A673 (cell line): ENCODE results near the gene SCTR. TPM values are rescaled to one million over a fixed set of nuclear protein-coding genes. Genes with fewer than 3 reads are reported as not detected.

Experiments used
- BruUV-seq: library from RNA; stranded (reverse); fragments of 400-500 nt; replicated peaks from 2 replicates; lab custom pipeline; 2021; lab: Mats Ljungman, UMichigan
- CTCF ChIA-PET: fragments of 300-600 bp; sonication (Branson Sonifier 250); formaldehyde crosslinking; loops from one replicate; lab custom pipeline; 2022; ENCODE audit warnings: antibody characterized with exemption; lab: Charles Lee
- POLR2A ChIA-PET: fragments of 300-600 bp; sonication (Branson Sonifier 250); formaldehyde crosslinking; loops from one replicate; lab custom pipeline; 2022; ENCODE audit warnings: antibody characterized with exemption; ENCODE audit not compliant: low non-redundant PET; lab: Charles Lee
- DNase-seq: peaks from one replicate; pipeline ENCODE4 v3.0.0-alpha.2; 2015; ENCODE audit warnings: low spot score
- H3K27ac ChIP-seq: fragments of 200-600 bp; sonication (generic); 2 replicates; pipeline ENCODE4 v1.5.1; 2016; ENCODE audit warnings: mixed run types, low read depth, mild to moderate bottlenecking, mixed read lengths, antibody characterized with exemption, low read length; ENCODE audit not compliant: poor library complexity, severe bottlenecking
- H3K27me3 ChIP-seq: fragments of 200-600 bp; sonication (generic); replicated peaks from 2 replicates; pipeline ENCODE4 v1.6.1; 2017; ENCODE audit warnings: mixed run types, low read depth, mild to moderate bottlenecking, mixed read lengths, antibody characterized with exemption, low read length; ENCODE audit not compliant: insufficient read depth, poor library complexity
- H3K36me3 ChIP-seq: fragments of 200-600 bp; sonication (generic); 2 replicates; pipeline ENCODE4 v1.6.1; 2016; ENCODE audit warnings: mixed run types, mild to moderate bottlenecking, mixed read lengths, antibody characterized with exemption, low read length; ENCODE audit not compliant: insufficient read depth, poor library complexity, severe bottlenecking
- H3K4me1 ChIP-seq: fragments of 200-600 bp; sonication (generic); 2 replicates; pipeline ENCODE4 v1.6.1; 2017; ENCODE audit warnings: mixed run types, mild to moderate bottlenecking, mixed read lengths, antibody characterized with exemption, low read length; ENCODE audit not compliant: insufficient read depth, poor library complexity, severe bottlenecking
- H3K4me3 ChIP-seq: fragments of 200-600 bp; sonication (generic); 2 replicates; pipeline ENCODE4 v1.5.1; 2016; ENCODE audit warnings: low read depth, mixed run types, mild to moderate bottlenecking, mixed read lengths, low read length; ENCODE audit not compliant: poor library complexity, severe bottlenecking
- H3K9me3 ChIP-seq: fragments of 200-600 bp; sonication (generic); 2 replicates; pipeline ENCODE4 v1.6.1; 2016; ENCODE audit warnings: mixed run types, low read depth, mild to moderate bottlenecking, mixed read lengths, antibody characterized with exemption, low read length; ENCODE audit not compliant: poor library complexity, severe bottlenecking
- CTCF ChIP-seq: fragments of 300-800, 200-600 bp; sonication (generic); conservative IDR thresholded peaks from 2 replicates; pipeline ENCODE4 v1.5.1; 2017; ENCODE audit warnings: low read depth, mild to moderate bottlenecking, antibody characterized with exemption, low read length, moderate library complexity, mixed read lengths
- EZH2 ChIP-seq: fragments of 200-600 bp; sonication (generic); IDR thresholded peaks from 2 replicates; pipeline ENCODE4 v1.6.1; 2017; ENCODE audit warnings: borderline replicate concordance, low read depth, mild to moderate bottlenecking, mixed read lengths, antibody characterized with exemption, low read length; ENCODE audit not compliant: poor library complexity, severe bottlenecking
- intact Hi-C: fragments of 100-400 bp; cut with micrococcal nuclease; formaldehyde crosslinking; loops from one replicate; pipeline ENCODE4 v1.10.0; 2022; ENCODE audit not compliant: unreplicated experiment
- total RNA-seq: library from RNA; stranded (reverse); gene quantifications from 2 replicates; pipeline ENCODE4 v1.2.3, GENCODE V29; 2021

SCTR gene
- total RNA-seq, 1 experiment from 2014 or later, result not detected

- no peak for DNase-seq
- TF ChIP-seq EZH2 (no peak), CTCF (no peak)
- intact Hi-C loops, result no loop called here
- H3K4me3 ChIP-seq, result no peak overlapping the region
- no TSS peak for BruUV-seq
- no peaks in the 10 kb centered on the region for H3K4me1 ChIP-seq
- no peaks in the 10 kb centered on the region for H3K27me3 ChIP-seq
- no peaks in the 10 kb centered on the region for H3K36me3 ChIP-seq
- H3K27ac ChIP-seq, result no peak overlapping the region
- ChIA-PET CTCF (no interaction called here), POLR2A (no interaction called here)
- H3K9me3 ChIP-seq, result no peaks in the 10 kb centered on the region
Observed at GRCh38 chr2:119466373-119466772, 57.9 kb downstream of the SCTR start.

- TF ChIP-seq CTCF, result no peak
- TF ChIP-seq EZH2, result no peak
- Histone ChIP-seq H3K9me3 (no peaks in the 10 kb centered on the region), H3K27me3 (no peaks in the 10 kb centered on the region), H3K4me1 (no peaks in the 10 kb centered on the region), H3K27ac (no peak overlapping the region), H3K4me3 (no peak overlapping the region), H3K36me3 (no peaks in the 10 kb centered on the region)
- intact Hi-C loops, result no loop called here
- DNase-seq, result no peak
- POLR2A ChIA-PET, result no interaction called here
- CTCF ChIA-PET, result no interaction called here
- no TSS peak for BruUV-seq
Observed at GRCh38 chr2:119465687-119466086, 58.6 kb downstream of the SCTR start.

GRCh38 chr2:119464981-119465380, 59.3 kb downstream of the SCTR start:
- Histone ChIP-seq H3K27me3 (no peaks in the 10 kb centered on the region), H3K4me3 (no peak overlapping the region), H3K4me1 (peaks cover 2% of the 10 kb centered on the region), H3K9me3 (no peaks in the 10 kb centered on the region), H3K36me3 (no peaks in the 10 kb centered on the region), H3K27ac (no peak overlapping the region)
- ChIA-PET CTCF (no interaction called here), POLR2A (interaction anchor here (0.7 kb wide), 1 partner anchor 67 kb away, joined by 3 read pairs; no protein-coding TSS in a partner anchor)
- intact Hi-C loops, result no loop called here
- TF ChIP-seq CTCF, result no peak
- no peak for TF ChIP-seq EZH2
- peak; percentile 25 for DNase-seq
- no TSS peak for BruUV-seq
